Loucy (cell line): ENCODE data around the gene SCIMP.
A peak's percentile ranks its signal among the peaks of the same experiment; 100 is the strongest.

ENCODE experiments used
- H2AFZ ChIP-seq: fragments of 200-600 bp; sonication (generic); 2 replicates; pipeline ENCODE4 v1.6.0; 2016; ENCODE audit warnings: antibody characterized with exemption, mild to moderate bottlenecking, low read length, moderate library complexity
- H3F3A ChIP-seq: fragments of 200-600 bp; 2 replicates; pipeline ENCODE4 v1.6.0; 2016; ENCODE audit warnings: antibody characterized with exemption, low read depth, mild to moderate bottlenecking
- H3K27me3 ChIP-seq: fragments of 200-600 bp; sonication (generic); 2 replicates; pipeline ENCODE4 v1.6.1; 2014; ENCODE audit warnings: low read length, mild to moderate bottlenecking; ENCODE audit not compliant: insufficient read depth, poor library complexity, severe bottlenecking
- H3K36me3 ChIP-seq: fragments of 200-600 bp; sonication (generic); 2 replicates; pipeline ENCODE4 v1.6.1; 2016; ENCODE audit warnings: low read length; ENCODE audit not compliant: insufficient read depth
- H3K4me1 ChIP-seq: fragments of 200-600 bp; sonication (generic); 2 replicates; pipeline ENCODE4 v1.5.1; 2014; ENCODE audit warnings: low read length, mild to moderate bottlenecking; ENCODE audit not compliant: insufficient read depth, poor library complexity, severe bottlenecking
- H3K4me2 ChIP-seq: fragments of 200-600 bp; sonication (generic); 2 replicates; pipeline ENCODE4 v1.6.0; 2014; ENCODE audit warnings: antibody characterized with exemption, low read length, low read depth, mild to moderate bottlenecking; ENCODE audit not compliant: poor library complexity, severe bottlenecking
- H3K4me3 ChIP-seq: fragments of 200-600 bp; sonication (generic); 2 replicates; pipeline ENCODE4 v1.5.1; 2014; ENCODE audit warnings: low read length, mild to moderate bottlenecking, mixed read lengths; ENCODE audit not compliant: poor library complexity, severe bottlenecking
- H3K79me2 ChIP-seq: fragments of 200-600 bp; sonication (generic); 2 replicates; pipeline ENCODE4 v1.6.1; 2014; ENCODE audit warnings: low read length; ENCODE audit not compliant: insufficient read depth
- H3K9ac ChIP-seq: fragments of 200-600 bp; sonication (generic); 2 replicates; pipeline ENCODE4 v1.6.0; 2014; ENCODE audit warnings: mild to moderate bottlenecking, low read depth, low read length, moderate library complexity; ENCODE audit not compliant: poor library complexity, severe bottlenecking
- H3K9me2 ChIP-seq: fragments of 200-600 bp; sonication (generic); replicated peaks from 2 replicates; pipeline ENCODE4 v1.6.1; 2016; ENCODE audit warnings: low read depth, low read length, mixed read lengths
- H3K9me3 ChIP-seq: fragments of 200-600 bp; sonication (generic); 2 replicates; pipeline ENCODE4 v1.6.1; 2014; ENCODE audit warnings: mild to moderate bottlenecking, antibody characterized with exemption, low read length, low read depth; ENCODE audit not compliant: insufficient read depth
- H4K20me1 ChIP-seq: fragments of 200-600 bp; sonication (generic); 2 replicates; pipeline ENCODE4 v1.6.0; 2014; ENCODE audit warnings: antibody characterized with exemption, low read length, mild to moderate bottlenecking; ENCODE audit not compliant: insufficient read depth, poor library complexity, severe bottlenecking
- EZH2phosphoT487 ChIP-seq: fragments of 200-600 bp; IDR thresholded peaks from 2 replicates; pipeline ENCODE4 v1.6.1; 2018; ENCODE audit warnings: antibody characterized with exemption, mild to moderate bottlenecking, moderate library complexity, borderline replicate concordance
- TF ChIP-seq, protein P1 (sequence below): fragments of 200-600 bp; sonication (generic); conservative IDR thresholded peaks from 2 replicates; pipeline ENCODE4 v1.5.1; 2014; ENCODE audit warnings: mild to moderate bottlenecking, antibody characterized with exemption, low read length

Gene SCIMP

DNA sequence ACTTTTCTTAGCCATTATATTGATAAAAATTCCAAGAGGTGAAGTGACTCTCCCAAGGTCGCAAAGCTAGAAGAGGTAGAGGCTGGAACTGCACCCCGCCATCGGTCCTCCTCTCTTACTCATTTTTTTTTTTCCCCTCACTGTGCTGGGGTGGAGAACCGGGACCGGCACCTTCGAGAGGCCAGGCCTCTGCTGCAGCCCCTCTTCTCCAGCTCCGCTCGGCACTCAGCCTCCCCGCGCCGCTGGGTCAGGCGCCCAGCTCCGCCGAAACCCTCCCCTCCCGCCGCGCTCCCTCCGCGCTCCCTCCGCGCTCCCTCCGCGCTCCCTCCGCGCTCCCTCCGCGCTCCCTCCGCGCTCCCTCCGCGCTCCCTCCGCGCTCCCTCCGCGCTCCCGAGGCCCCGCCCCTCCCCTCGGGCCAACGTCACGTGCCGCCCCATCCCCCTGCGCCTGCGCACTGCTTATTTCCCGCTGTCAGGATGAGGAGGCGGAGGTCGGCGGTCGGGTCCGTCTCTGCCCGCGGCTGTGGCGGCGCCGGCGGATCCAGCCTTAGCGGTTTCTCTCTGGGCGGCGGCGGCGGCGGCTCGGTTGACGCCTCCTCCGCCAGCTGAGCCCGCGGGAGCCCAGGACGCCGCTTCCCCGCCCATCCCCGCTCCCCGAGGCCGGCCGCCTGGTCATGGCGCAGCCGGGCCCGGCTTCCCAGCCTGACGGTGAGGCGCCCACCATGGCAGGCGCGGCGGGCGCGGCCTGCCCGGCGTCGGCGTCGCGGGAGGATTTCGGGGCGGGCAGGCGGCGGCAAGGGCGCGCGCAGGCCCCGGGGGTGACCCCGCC is 47.4 kb upstream of the SCIMP start, which contains the start of gene RABEP1:
TSS of gene RABEP1 (plus strand) at position 471 of the 828 bp plus-strand sequence. CDS start at position 674, 203 bp downstream.
- no peaks in the 10 kb centered on the region for H3K9me3 ChIP-seq
- H3K36me3 ChIP-seq: no peaks in the 10 kb centered on the region
- peaks cover 33% of the 10 kb centered on the region for H4K20me1 ChIP-seq
- H3K4me2 ChIP-seq: peak within 1 kb of the TSS; percentile 97
- no peaks in the 10 kb centered on the region for H3F3A ChIP-seq
- TF ChIP-seq, protein P1, sequence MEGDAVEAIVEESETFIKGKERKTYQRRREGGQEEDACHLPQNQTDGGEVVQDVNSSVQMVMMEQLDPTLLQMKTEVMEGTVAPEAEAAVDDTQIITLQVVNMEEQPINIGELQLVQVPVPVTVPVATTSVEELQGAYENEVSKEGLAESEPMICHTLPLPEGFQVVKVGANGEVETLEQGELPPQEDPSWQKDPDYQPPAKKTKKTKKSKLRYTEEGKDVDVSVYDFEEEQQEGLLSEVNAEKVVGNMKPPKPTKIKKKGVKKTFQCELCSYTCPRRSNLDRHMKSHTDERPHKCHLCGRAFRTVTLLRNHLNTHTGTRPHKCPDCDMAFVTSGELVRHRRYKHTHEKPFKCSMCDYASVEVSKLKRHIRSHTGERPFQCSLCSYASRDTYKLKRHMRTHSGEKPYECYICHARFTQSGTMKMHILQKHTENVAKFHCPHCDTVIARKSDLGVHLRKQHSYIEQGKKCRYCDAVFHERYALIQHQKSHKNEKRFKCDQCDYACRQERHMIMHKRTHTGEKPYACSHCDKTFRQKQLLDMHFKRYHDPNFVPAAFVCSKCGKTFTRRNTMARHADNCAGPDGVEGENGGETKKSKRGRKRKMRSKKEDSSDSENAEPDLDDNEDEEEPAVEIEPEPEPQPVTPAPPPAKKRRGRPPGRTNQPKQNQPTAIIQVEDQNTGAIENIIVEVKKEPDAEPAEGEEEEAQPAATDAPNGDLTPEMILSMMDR: peak; percentile 17; the same call in 1 of the 2 replicates
- no peak for TF ChIP-seq EZH2phosphoT487
- H3K4me1 ChIP-seq: peaks cover 30% of the 10 kb centered on the region
- H2AFZ ChIP-seq: peak within 1 kb of the TSS; percentile 85
- H3K9me2 ChIP-seq: no peaks in the 10 kb centered on the region
- H3K27me3 ChIP-seq: no peaks in the 10 kb centered on the region
- H3K4me3 ChIP-seq: peak within 1 kb of the TSS; percentile 99
- H3K79me2 ChIP-seq: peaks cover 45% of the 10 kb centered on the region
- peak within 1 kb of the TSS; percentile 84 for H3K9ac ChIP-seq

DNA sequence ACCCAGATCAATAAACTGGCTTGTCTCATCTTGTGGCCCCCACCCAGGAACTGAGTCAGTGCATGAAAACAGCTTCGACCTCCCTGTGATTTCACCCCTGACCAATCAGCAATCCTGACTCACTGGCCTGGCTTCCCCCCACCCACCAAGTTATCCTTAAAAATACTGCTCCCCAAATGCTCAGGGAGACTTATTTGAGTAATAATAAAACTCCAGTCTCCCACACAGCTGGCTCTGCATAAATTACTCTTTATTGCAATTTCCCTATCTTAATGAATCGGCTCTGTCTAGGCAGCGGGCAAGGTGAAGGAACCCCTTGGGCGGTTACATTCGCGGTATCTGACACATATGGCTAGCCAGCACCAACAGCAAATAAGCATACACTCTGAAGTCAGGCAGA is 37.7 kb upstream of the SCIMP start:
- Histone ChIP-seq H3K4me2 (no peak overlapping the region), H4K20me1 (no peaks in the 10 kb centered on the region), H3K4me1 (no peaks in the 10 kb centered on the region), H2AFZ (no peak overlapping the region), H3K36me3 (no peaks in the 10 kb centered on the region), H3K9me2 (no peaks in the 10 kb centered on the region), H3K9me3 (no peaks in the 10 kb centered on the region), H3F3A (no peaks in the 10 kb centered on the region), H3K4me3 (no peak overlapping the region), H3K79me2 (no peaks in the 10 kb centered on the region), H3K27me3 (no peaks in the 10 kb centered on the region), H3K9ac (no peak overlapping the region)
- TF ChIP-seq EZH2phosphoT487: no peak
- TF ChIP-seq, protein P1: no peak

- H3K27me3 ChIP-seq: no peaks in the 10 kb centered on the region
- H2AFZ ChIP-seq: no peak overlapping the region
- peaks cover 5% of the 10 kb centered on the region for H3K4me1 ChIP-seq
- H3K9me2 ChIP-seq: no peaks in the 10 kb centered on the region
- no peak overlapping the region for H3K9ac ChIP-seq
- no peaks in the 10 kb centered on the region for H3K9me3 ChIP-seq
- H3K4me3 ChIP-seq: no peak overlapping the region
- no peaks in the 10 kb centered on the region for H4K20me1 ChIP-seq
- no peak overlapping the region for H3K4me2 ChIP-seq
- no peak for TF ChIP-seq EZH2phosphoT487
- TF ChIP-seq, protein P1: no peak
- no peaks in the 10 kb centered on the region for H3K79me2 ChIP-seq
- no peaks in the 10 kb centered on the region for H3F3A ChIP-seq
- no peaks in the 10 kb centered on the region for H3K36me3 ChIP-seq
Measured at GRCh38 chr17:5269241-5269960, 34.7 kb upstream of the SCIMP start.
